Neural cell (in vitro differentiated cells): ENCODE results near the gene SLC25A42.

Experiments used
- CTCF ChIP-seq: fragments of 450-650 bp; IDR thresholded peaks from 2 replicates; pipeline ENCODE4 v1.5.1; 2014; ENCODE audit warnings: antibody characterized with exemption, mild to moderate bottlenecking, moderate library complexity; ENCODE audit not compliant: poor library complexity, severe bottlenecking
- EP300 ChIP-seq: fragments of 450-650 bp; conservative IDR thresholded peaks from 2 replicates; pipeline ENCODE4 v1.6.1; 2014; ENCODE audit warnings: antibody characterized with exemption, mild to moderate bottlenecking, moderate library complexity; ENCODE audit not compliant: poor library complexity, severe bottlenecking
- EZH2 ChIP-seq: fragments of 200-600, 300-800 bp; shearing (Covaris generic), sonication (generic); IDR thresholded peaks from 2 replicates; pipeline ENCODE4 v1.6.1; 2014; ENCODE audit warnings: antibody characterized with exemption, low read length, borderline replicate concordance, mild to moderate bottlenecking; ENCODE audit not compliant: insufficient read depth, poor library complexity, severe bottlenecking
- MXI1 ChIP-seq: fragments of 450-650 bp; conservative IDR thresholded peaks from 2 replicates; pipeline ENCODE4 v1.6.1; 2014; ENCODE audit warnings: antibody characterized with exemption, mild to moderate bottlenecking; ENCODE audit not compliant: poor library complexity, severe bottlenecking
- POLR2AphosphoS5 ChIP-seq: IDR thresholded peaks from 2 replicates; pipeline ENCODE4 v1.6.1; 2012
- SMC3 ChIP-seq: fragments of 450-650 bp; conservative IDR thresholded peaks from 2 replicates; pipeline ENCODE4 v1.6.1; 2014; ENCODE audit warnings: antibody characterized with exemption, mild to moderate bottlenecking, moderate library complexity; ENCODE audit not compliant: poor library complexity
- TAF1 ChIP-seq: IDR thresholded peaks from 2 replicates; pipeline ENCODE4 v1.6.1; 2012; ENCODE audit warnings: low read depth

DNA sequence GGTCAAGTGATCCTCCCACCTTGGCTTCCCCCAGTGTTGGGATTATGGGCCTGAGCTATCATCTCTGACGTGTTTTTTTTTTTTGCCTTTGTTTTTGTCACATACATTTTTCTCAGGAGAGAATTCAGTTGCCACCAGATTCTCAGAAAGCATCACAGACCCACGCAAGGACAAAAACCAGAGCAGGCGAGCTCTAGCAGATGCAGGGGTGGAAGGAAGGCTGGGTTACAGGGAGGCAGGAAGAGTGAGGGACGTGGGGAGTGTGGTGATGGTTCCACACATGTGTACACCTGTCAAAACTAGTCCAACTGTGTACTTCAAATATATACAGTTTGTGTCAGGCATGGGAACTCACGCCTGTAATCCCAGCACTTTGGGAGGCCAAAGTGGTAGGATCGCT is 70.2 kb downstream of the SLC25A42 start:
- no peak for TF ChIP-seq EZH2
- no peak for TF ChIP-seq CTCF
- TF ChIP-seq MXI1 = no peak
- TF ChIP-seq TAF1 = no peak
- TF ChIP-seq EP300 = no peak
- no peak for TF ChIP-seq POLR2AphosphoS5
- TF ChIP-seq SMC3 = no peak
